Testis (tissue), 3 donors: ENCODE results near the gene MAJIN. TPM values are rescaled to one million over a fixed set of nuclear protein-coding genes. Genes with fewer than 3 reads are reported as not detected.

Source experiments
- DNase-seq: peaks from one replicate; pipeline ENCODE4 v3.0.0-alpha.2; 2019
- H3K27ac ChIP-seq, 2 donors: fragments of 200-600 bp; sonication (generic); one replicate each; pipeline ENCODE4 v1.5.1; 2019
- H3K27me3 ChIP-seq: fragments of 200-600 bp; sonication (generic); one replicate; pipeline ENCODE4 v1.5.1; 2019
- H3K36me3 ChIP-seq: fragments of 200-600 bp; sonication (generic); one replicate; pipeline ENCODE4 v1.5.1; 2017; ENCODE audit warnings: low read depth; ENCODE audit errors: missing control alignments
- H3K4me1 ChIP-seq: fragments of 200-600 bp; sonication (generic); one replicate; pipeline ENCODE4 v1.5.1; 2019
- H3K4me3 ChIP-seq, 2 donors: fragments of 200-600 bp; sonication (generic); one replicate each; pipeline ENCODE4 v1.5.1; 2017 to 2019
- H3K9me3 ChIP-seq: fragments of 200-600 bp; sonication (generic); one replicate; pipeline ENCODE4 v1.5.1; 2017
- CTCF ChIP-seq, 3 experiments: fragments of 450-650 bp in 2 of 3; fragments of 200-600 bp in 1 of 3; sonication (generic) in 1 of 3; IDR thresholded peaks; one replicate each; pipeline ENCODE4 v1.5.1; 2016 to 2019; ENCODE audit warnings: antibody characterized with exemption in 3 of 3, mild to moderate bottlenecking in 2 of 3, moderate library complexity in 1 of 3
- POLR2A ChIP-seq: fragments of 450-650 bp; IDR thresholded peaks from one replicate; pipeline ENCODE4 v1.6.1; 2017; ENCODE audit warnings: antibody characterized with exemption, mild to moderate bottlenecking, moderate library complexity
- WGBS, 2 donors: methylation state at CpG; one replicate each; pipeline ENCODE4 v1.1.5; 2018; 5-methylcytosine and 5-hydroxymethylcytosine counted together
- intact Hi-C: fragments of 100-400 bp; cut with DNase I; formaldehyde crosslinking; loops from one replicate; pipeline ENCODE4 v1.15.1; 2023; ENCODE audit warnings: low total_unique reads
- polyA plus RNA-seq: library from polyadenylated mRNA; stranded (reverse); fragments of 350-450 nt; fragmentation: Illumina TruSeq; extraction: RNeasy Lipid Tissue Mini Kit (QIAGEN cat#74804); gene quantifications from one replicate; pipeline ENCODE4 v1.2.3, GENCODE V29; 2014; ENCODE audit warnings: low read depth, low replicate concordance; ENCODE audit not compliant: insufficient read depth
- total RNA-seq, 2 donors: library from RNA; depleted of rRNA; stranded (reverse); fragments of >200 nt; gene quantifications; one replicate each; pipeline ENCODE4 v1.2.3, GENCODE V29; 2016

The MAJIN gene
- total and polyA plus RNA-seq, 3 donors from 2014 or later = 14.4 to 36.4 (median 34.8) TPM

- no peaks in the 10 kb centered on the region for H3K36me3 ChIP-seq
- H3K4me3 ChIP-seq = no peak overlapping the region
- 56 to 92% methylated on average over 2 to 3 of the region's 3 CpGs for whole genome bisulfite sequencing, 2 donors
- peaks cover 25% of the 10 kb centered on the region for H3K4me1 ChIP-seq
- no peak overlapping the region for H3K27ac ChIP-seq
- intact Hi-C loops = no loop called here
- no peak for DNase-seq
- H3K27me3 ChIP-seq = no peaks in the 10 kb centered on the region
- TF ChIP-seq CTCF (IDR thresholded peaks at IDR 0.05) (no peak), POLR2A (no peak)
- no peaks in the 10 kb centered on the region for H3K9me3 ChIP-seq
Measured at GRCh38 chr11:64921384-64921783, 50.5 kb downstream of the MAJIN start.

GRCh38 chr11:64920124-64920523 lies 51.8 kb downstream of the MAJIN start:
- intact Hi-C loops = no loop called here
- WGBS, 2 donors = 52 to 87% methylated on average over 2 of the region's 2 CpGs
- no peak for DNase-seq

GRCh38 chr11:64919627-64920026 lies 52.3 kb downstream of the MAJIN start:
- WGBS, 2 donors = 87% methylated on average over 8 of the region's 8 CpGs
- Histone ChIP-seq H3K27me3 (no peaks in the 10 kb centered on the region), H3K27ac (no peak overlapping the region), H3K36me3 (no peaks in the 10 kb centered on the region), H3K4me1 (peaks cover 27% of the 10 kb centered on the region), H3K4me3 (no peak overlapping the region), H3K9me3 (no peaks in the 10 kb centered on the region)
- no peak for DNase-seq
- TF ChIP-seq POLR2A = no peak
- TF ChIP-seq CTCF (IDR thresholded peaks at IDR 0.05) = no peak
- intact Hi-C loops = no loop called here

More at GRCh38 chr11:64920124-64920523, 51.8 kb downstream of the MAJIN start:
- Histone ChIP-seq H3K4me1 (peaks cover 30% of the 10 kb centered on the region), H3K36me3 (no peaks in the 10 kb centered on the region), H3K27me3 (no peaks in the 10 kb centered on the region), H3K4me3 (no peak overlapping the region), H3K9me3 (no peaks in the 10 kb centered on the region), H3K27ac (no peak overlapping the region)
- TF ChIP-seq CTCF (IDR thresholded peaks at IDR 0.05) (no peak), POLR2A (no peak)

DNA sequence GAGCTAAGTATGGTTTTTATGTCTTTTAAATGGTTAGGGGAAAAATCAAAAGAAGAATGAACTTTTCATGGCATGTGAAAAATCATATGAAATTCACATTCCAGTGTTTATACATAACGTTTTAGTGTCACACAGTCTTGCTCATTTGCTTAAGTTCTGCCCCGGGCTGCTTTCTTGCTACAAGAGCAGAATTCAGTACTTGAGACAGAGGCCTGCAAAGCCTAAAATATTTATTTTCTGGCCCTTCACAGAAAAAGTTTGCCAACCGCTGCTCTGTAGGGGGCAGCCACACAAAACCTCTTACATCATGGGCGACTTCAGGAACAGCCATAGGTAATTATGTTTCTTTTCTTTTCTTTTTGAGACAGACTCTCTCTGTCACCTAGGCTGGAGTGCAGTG lies 53.9 kb downstream of the MAJIN start:
- H3K27ac ChIP-seq = peak overlapping the region; percentile 28 to 88
- H3K4me3 ChIP-seq = peak overlapping the region; percentile 44 to 89
- 22 to 32% methylated on average over 4 of the region's 4 CpGs for WGBS, 2 donors
- TF ChIP-seq CTCF (IDR thresholded peaks at IDR 0.05) (peak in 1 of 3 experiments; percentile 5), POLR2A (no peak)
- no peaks in the 10 kb centered on the region for H3K36me3 ChIP-seq
- H3K9me3 ChIP-seq = no peaks in the 10 kb centered on the region
- intact Hi-C loops = no loop called here
- peaks cover 19% of the 10 kb centered on the region for H3K4me1 ChIP-seq
- H3K27me3 ChIP-seq = no peaks in the 10 kb centered on the region
- DNase-seq = peak; percentile 54

- WGBS, 2 donors = 2 to 6% methylated on average over 6 of the region's 6 CpGs
- DNase-seq = no peak
- H3K27me3 ChIP-seq = no peaks in the 10 kb centered on the region
- intact Hi-C loops = no loop called here
- H3K4me1 ChIP-seq = peaks cover 19% of the 10 kb centered on the region
- TF ChIP-seq POLR2A (no peak), CTCF (IDR thresholded peaks at IDR 0.05) (no peak)
- H3K36me3 ChIP-seq = no peaks in the 10 kb centered on the region
- H3K27ac ChIP-seq = peak overlapping the region; percentile 28 to 88
- peak overlapping the region; percentile 44 to 89 for H3K4me3 ChIP-seq
- H3K9me3 ChIP-seq = no peaks in the 10 kb centered on the region
Measured at GRCh38 chr11:64917663-64917995, 54.3 kb downstream of the MAJIN start.
